Measurements from ENCODE around the gene ARHGAP26. TPM values are rescaled to one million over a fixed set of nuclear protein-coding genes. Genes with fewer than 3 reads are reported as not detected.

Gene ARHGAP26
- total RNA-seq, 1 donor from 2014 or later: 35.4 TPM

GRCh38 chr5:142811866-142812557 is 41.8 kb downstream of the ARHGAP26 start:
- no peaks in the 10 kb centered on the region for H3K27me3 ChIP-seq
- ATAC-seq: no peak
- no peak overlapping the region for H3K27ac ChIP-seq
- H3K4me3 ChIP-seq: no peak overlapping the region
- H3K9me3 ChIP-seq: no peaks in the 10 kb centered on the region
- intact Hi-C loops (cut with DNase I): no loop called here
- H3K36me3 ChIP-seq: no peaks in the 10 kb centered on the region
- DNase-seq: no peak
- peaks cover 66% of the 10 kb centered on the region for H3K4me1 ChIP-seq
- TF ChIP-seq CTCF (IDR thresholded peaks at IDR 0.05): no peak

- intact Hi-C loops (cut with DNase I): no loop called here
Measured at GRCh38 chr5:142813220-142813619, 43.0 kb downstream of the ARHGAP26 start.

GRCh38 chr5:142814122-142814521 is 43.9 kb downstream of the ARHGAP26 start:
- ATAC-seq: peak; percentile 17
- H3K36me3 ChIP-seq: no peaks in the 10 kb centered on the region
- H3K27ac ChIP-seq: peak overlapping the region; percentile 61
- H3K27me3 ChIP-seq: no peaks in the 10 kb centered on the region
- no peak for DNase-seq
- no peak for TF ChIP-seq CTCF (IDR thresholded peaks at IDR 0.05)
- no peaks in the 10 kb centered on the region for H3K9me3 ChIP-seq
- peaks cover 66% of the 10 kb centered on the region for H3K4me1 ChIP-seq
- H3K4me3 ChIP-seq: no peak overlapping the region
- intact Hi-C loops (cut with DNase I): no loop called here

More at GRCh38 chr5:142813220-142813619, 43.0 kb downstream of the ARHGAP26 start:
- no peaks in the 10 kb centered on the region for H3K27me3 ChIP-seq
- no peak overlapping the region for H3K4me3 ChIP-seq
- TF ChIP-seq CTCF (IDR thresholded peaks at IDR 0.05): no peak
- no peaks in the 10 kb centered on the region for H3K36me3 ChIP-seq
- no peaks in the 10 kb centered on the region for H3K9me3 ChIP-seq
- H3K4me1 ChIP-seq: peaks cover 72% of the 10 kb centered on the region
- H3K27ac ChIP-seq: peak overlapping the region; percentile 61
- peak; percentile 8 for ATAC-seq
- DNase-seq: no peak

GRCh38 chr5:142815469-142815868 is 45.3 kb downstream of the ARHGAP26 start:
- Histone ChIP-seq H3K27ac (no peak overlapping the region), H3K36me3 (no peaks in the 10 kb centered on the region), H3K9me3 (no peaks in the 10 kb centered on the region), H3K4me3 (no peak overlapping the region), H3K27me3 (no peaks in the 10 kb centered on the region), H3K4me1 (peaks cover 57% of the 10 kb centered on the region)
- no peak for ATAC-seq
- TF ChIP-seq CTCF (IDR thresholded peaks at IDR 0.05): no peak
- DNase-seq: no peak
- intact Hi-C loops (cut with DNase I): no loop called here

GRCh38 chr5:142816531-142817430 is 46.6 kb downstream of the ARHGAP26 start:
- no peaks in the 10 kb centered on the region for H3K27me3 ChIP-seq
- no peak overlapping the region for H3K27ac ChIP-seq
- H3K36me3 ChIP-seq: no peaks in the 10 kb centered on the region
- H3K4me3 ChIP-seq: no peak overlapping the region
- intact Hi-C loops (cut with DNase I): no loop called here
- H3K4me1 ChIP-seq: peaks cover 45% of the 10 kb centered on the region
- DNase-seq (peak; percentile 79), ATAC-seq (peak; percentile 78)
- no peak for TF ChIP-seq CTCF (IDR thresholded peaks at IDR 0.05)
- H3K9me3 ChIP-seq: no peaks in the 10 kb centered on the region
